Astrocyte (in vitro differentiated cells and primary cell): ENCODE results near the gene PROSER2. TPM values are rescaled to one million over a fixed set of nuclear protein-coding genes. Genes with fewer than 3 reads are reported as not detected.

Experiments
- DNase-seq: peaks from one replicate; pipeline ENCODE4 v3.0.0-alpha.2; 2010; ENCODE audit warnings: low read depth
- FAIRE-seq: peaks from 2 replicates; lab custom pipeline; 2011; peaks lifted over from hg19 to GRCh38; lab: Jason Lieb, UNC
- H2AFZ ChIP-seq: 2 replicates; pipeline ENCODE4 v1.6.0; 2012; ENCODE audit warnings: low read depth, low read length, inconsistent platforms
- H3K27ac ChIP-seq: 2 replicates; pipeline ENCODE4 v1.5.1; 2011; ENCODE audit warnings: low read depth, low read length, inconsistent platforms
- H3K27me3 ChIP-seq: 2 replicates; pipeline ENCODE4 v1.6.0; 2011; ENCODE audit warnings: low read length, inconsistent platforms; ENCODE audit not compliant: insufficient read depth
- H3K36me3 ChIP-seq: 2 replicates; pipeline ENCODE4 v1.5.1; 2011; ENCODE audit warnings: low read length, inconsistent platforms; ENCODE audit not compliant: insufficient read depth
- H3K4me1 ChIP-seq: 2 replicates; pipeline ENCODE4 v1.5.1; 2011; ENCODE audit warnings: low read length, inconsistent platforms; ENCODE audit not compliant: insufficient read depth
- H3K4me2 ChIP-seq: 2 replicates; pipeline ENCODE4 v1.6.0; 2012; ENCODE audit warnings: low read length, inconsistent platforms
- H3K4me3 ChIP-seq: 2 replicates; pipeline ENCODE4 v1.5.1; 2011; ENCODE audit warnings: low read depth, mild to moderate bottlenecking, low read length, inconsistent platforms; ENCODE audit not compliant: insufficient read depth
- H3K79me2 ChIP-seq: 2 replicates; pipeline ENCODE4 v1.6.0; 2012; ENCODE audit warnings: mild to moderate bottlenecking, low read length, inconsistent platforms; ENCODE audit not compliant: insufficient read depth
- H3K9ac ChIP-seq: 2 replicates; pipeline ENCODE4 v1.6.0; 2012; ENCODE audit warnings: mild to moderate bottlenecking, low read length, inconsistent platforms
- H3K9me3 ChIP-seq: 2 replicates; pipeline ENCODE4 v1.5.1; 2012; ENCODE audit warnings: low read depth, mild to moderate bottlenecking, low read length, inconsistent platforms; ENCODE audit not compliant: insufficient read depth
- H4K20me1 ChIP-seq: 2 replicates; pipeline ENCODE4 v1.6.0; 2012; ENCODE audit warnings: low read length, inconsistent platforms; ENCODE audit not compliant: insufficient read depth
- H3K27ac Mint-ChIP-seq: one replicate; pipeline ENCODE4 v1.8.0; 2021; ENCODE audit warnings: mild to moderate bottlenecking, mixed read lengths; ENCODE audit not compliant: unreplicated experiment
- H3K27me3 Mint-ChIP-seq: one replicate; pipeline ENCODE4 v1.8.0; 2021; ENCODE audit warnings: low read depth, mixed read lengths; ENCODE audit not compliant: unreplicated experiment
- H3K36me3 Mint-ChIP-seq: one replicate; pipeline ENCODE4 v1.8.0; 2021; ENCODE audit warnings: low read depth, mixed read lengths; ENCODE audit not compliant: unreplicated experiment
- H3K4me1 Mint-ChIP-seq: one replicate; pipeline ENCODE4 v1.8.0; 2021; ENCODE audit warnings: low read depth, mixed read lengths; ENCODE audit not compliant: unreplicated experiment
- H3K4me3 Mint-ChIP-seq: one replicate; pipeline ENCODE4 v1.8.0; 2021; ENCODE audit warnings: mild to moderate bottlenecking, moderate library complexity, mixed read lengths; ENCODE audit not compliant: unreplicated experiment
- H3K9me3 Mint-ChIP-seq: one replicate; pipeline ENCODE4 v1.8.0; 2021; ENCODE audit warnings: mild to moderate bottlenecking, mixed read lengths; ENCODE audit not compliant: unreplicated experiment
- CTCF ChIP-seq: IDR thresholded peaks from 2 replicates; pipeline ENCODE4 v1.5.1; 2011; ENCODE audit warnings: low read depth, mild to moderate bottlenecking, inconsistent platforms, low read length, moderate library complexity; ENCODE audit not compliant: insufficient read depth
- EZH2 ChIP-seq: IDR thresholded peaks from 2 replicates; pipeline ENCODE4 v1.6.1; 2012; ENCODE audit warnings: mild to moderate bottlenecking, low read length, inconsistent platforms; ENCODE audit not compliant: insufficient read depth
- total RNA-seq: library from RNA; stranded (reverse); gene quantifications from 2 replicates; pipeline ENCODE4 v1.2.1, GENCODE V29; 2021

The PROSER2 gene
- total RNA-seq, 1 donor from 2014 or later, result 12.1 TPM

DNA sequence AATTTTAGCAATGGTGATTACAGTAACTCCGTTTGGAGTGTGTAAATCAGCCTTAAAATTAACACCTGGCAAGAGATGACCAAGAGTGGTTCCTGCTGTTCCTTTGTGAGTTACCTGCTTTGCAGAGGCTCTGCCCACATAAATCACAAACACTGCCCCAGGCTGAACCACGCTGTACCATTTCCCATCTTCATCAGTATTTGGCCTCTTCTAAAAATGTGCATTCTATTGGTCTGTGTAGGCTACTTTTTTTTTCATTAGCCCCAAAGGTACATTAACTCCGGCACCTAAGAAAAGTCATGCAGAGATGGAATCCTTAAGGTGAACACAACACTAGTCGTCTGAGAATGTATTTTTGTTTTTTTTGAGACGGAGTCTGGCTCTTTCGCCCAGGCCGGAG, 96.1 kb downstream of the PROSER2 start:
- Histone ChIP-seq H3K27ac (no peak overlapping the region), H2AFZ (no peak overlapping the region), H3K36me3 (peaks cover 7% of the 10 kb centered on the region), H3K4me2 (no peak overlapping the region), H3K4me3 (no peak overlapping the region), H3K27me3 (no peaks in the 10 kb centered on the region), H4K20me1 (no peaks in the 10 kb centered on the region), H3K4me1 (no peaks in the 10 kb centered on the region), H3K9ac (no peak overlapping the region), H3K79me2 (no peaks in the 10 kb centered on the region), H3K9me3 (no peaks in the 10 kb centered on the region)
- H3K27ac Mint-ChIP-seq, result no peak overlapping the region
- H3K4me1 Mint-ChIP-seq, result peaks cover 2% of the 10 kb centered on the region
- H3K4me3 Mint-ChIP-seq, result no peak overlapping the region
- TF ChIP-seq CTCF, result no peak
- TF ChIP-seq EZH2, result no peak
- peaks cover 13% of the 10 kb centered on the region for H3K36me3 Mint-ChIP-seq
- no peaks in the 10 kb centered on the region for H3K27me3 Mint-ChIP-seq
- DNase-seq (no peak), FAIRE-seq (no peak)
- no peaks in the 10 kb centered on the region for H3K9me3 Mint-ChIP-seq

Other genes starting within 250 kb of the PROSER2 start
- gene USP6NL, start 211.7 kb upstream of the PROSER2 start, total RNA-seq, result 15.1 and 16.6 TPM in 2 replicates
- gene ECHDC3, start 81.0 kb upstream of the PROSER2 start, total RNA-seq, result 1.9 and 2.1 TPM in 2 replicates
- gene UPF2, start 219.5 kb downstream of the PROSER2 start, total RNA-seq, result 19.7 and 23.2 TPM in 2 replicates
- 19.5 TPM in 2 replicates for gene DHTKD1, start 245.6 kb downstream of the PROSER2 start, total RNA-seq